Left lung (tissue), 10 donors: ENCODE measurements around the gene LEMD2. TPM values are rescaled to one million over a fixed set of nuclear protein-coding genes. Genes with fewer than 3 reads are reported as not detected.

ENCODE experiments used
- ATAC-seq: fragments of 200-7000 bp; cut with Tn5 transposase; one replicate; pipeline ENCODE4 v1.9.1; 2020; ENCODE audit warnings: moderate library complexity
- DNase-seq, 4 donors: peaks; one replicate each; pipeline ENCODE4 v3.0.0-alpha.2; 2013 to 2020
- H3K27ac ChIP-seq, 2 donors: fragments of 200-600 bp; sonication (generic) in 1 of 2; one replicate each; pipeline versions ENCODE4 v1.5.0 to v1.8.0; 2020 to 2021
- H3K27me3 ChIP-seq, 2 donors: fragments of 200-600 bp; sonication (generic) in 1 of 2; one replicate each; pipeline versions ENCODE4 v1.5.0 to v1.8.0; 2020 to 2021
- H3K36me3 ChIP-seq, 2 donors: fragments of 200-600 bp; sonication (generic) in 1 of 2; one replicate each; pipeline versions ENCODE4 v1.5.0 to v1.8.0; 2020 to 2021
- H3K4me1 ChIP-seq, 2 donors: fragments of 200-600 bp; one replicate each; pipeline ENCODE4 v1.8.0; 2021
- H3K4me3 ChIP-seq, 2 donors: fragments of 200-600 bp; sonication (generic) in 1 of 2; one replicate each; pipeline versions ENCODE4 v1.5.0 to v1.8.0; 2020 to 2021; ENCODE audit warnings: mild to moderate bottlenecking in 1 of 2
- H3K9me3 ChIP-seq, 2 donors: fragments of 200-600 bp; sonication (generic) in 1 of 2; one replicate each; pipeline versions ENCODE4 v1.5.0 to v1.8.0; 2020 to 2021
- intact Hi-C, 2 donors: fragments of 100-400 bp; cut with DNase I; formaldehyde crosslinking; loops; one replicate each; pipeline versions ENCODE4 v1.11.2 to v1.14.2; 2022
- polyA plus RNA-seq, 6 donors: library from polyadenylated mRNA; unstranded; fragments of 120-200 nt; gene quantifications; one replicate each; pipeline ENCODE4 v1.2.1, GENCODE V29; 2013; ENCODE audit not compliant: insufficient read length in 6 of 6
- total RNA-seq, 2 donors: library from RNA; stranded (reverse); fragmentation: NEBNext Ultra II Directional; extraction: Animal tissue kit (Norgen Biotek cat#: 25700); gene quantifications; one replicate each; pipeline ENCODE4 v1.2.1, GENCODE V29; 2021
- TF ChIP-seq, protein P1 (sequence below), 2 donors: fragments of 200-600 bp; sonication (generic) in 1 of 2; IDR thresholded peaks; one replicate each; pipeline versions ENCODE4 v1.5.0 to v1.8.0; 2021; ENCODE audit warnings: antibody characterized with exemption in 2 of 2
- donor health status: DM: no; HTN: yes; CAD: no.
- donor health status: DM: no; HTN: no; CAD: no.

Gene LEMD2
- total and polyA plus RNA-seq, 8 donors = 47.9 to 80.7 (median 69.6) TPM

GRCh38 chr6:33808641-33809180 is 19.8 kb upstream of the LEMD2 start:
- Histone ChIP-seq H3K36me3 (no peaks in the 10 kb centered on the region), H3K4me3 (no peak overlapping the region), H3K9me3 (no peaks in the 10 kb centered on the region), H3K27ac (no peak overlapping the region), H3K27me3 (peaks cover 4 to 89% of the 10 kb centered on the region in 2 donors), H3K4me1 (peaks cover 0 to 3% of the 10 kb centered on the region in 2 donors)
- intact Hi-C loops = no loop called here
- DNase-seq (no peak), ATAC-seq (no peak)
- TF ChIP-seq, protein P1, sequence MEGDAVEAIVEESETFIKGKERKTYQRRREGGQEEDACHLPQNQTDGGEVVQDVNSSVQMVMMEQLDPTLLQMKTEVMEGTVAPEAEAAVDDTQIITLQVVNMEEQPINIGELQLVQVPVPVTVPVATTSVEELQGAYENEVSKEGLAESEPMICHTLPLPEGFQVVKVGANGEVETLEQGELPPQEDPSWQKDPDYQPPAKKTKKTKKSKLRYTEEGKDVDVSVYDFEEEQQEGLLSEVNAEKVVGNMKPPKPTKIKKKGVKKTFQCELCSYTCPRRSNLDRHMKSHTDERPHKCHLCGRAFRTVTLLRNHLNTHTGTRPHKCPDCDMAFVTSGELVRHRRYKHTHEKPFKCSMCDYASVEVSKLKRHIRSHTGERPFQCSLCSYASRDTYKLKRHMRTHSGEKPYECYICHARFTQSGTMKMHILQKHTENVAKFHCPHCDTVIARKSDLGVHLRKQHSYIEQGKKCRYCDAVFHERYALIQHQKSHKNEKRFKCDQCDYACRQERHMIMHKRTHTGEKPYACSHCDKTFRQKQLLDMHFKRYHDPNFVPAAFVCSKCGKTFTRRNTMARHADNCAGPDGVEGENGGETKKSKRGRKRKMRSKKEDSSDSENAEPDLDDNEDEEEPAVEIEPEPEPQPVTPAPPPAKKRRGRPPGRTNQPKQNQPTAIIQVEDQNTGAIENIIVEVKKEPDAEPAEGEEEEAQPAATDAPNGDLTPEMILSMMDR (IDR thresholded peaks at IDR 0.05) = no peak

DNA sequence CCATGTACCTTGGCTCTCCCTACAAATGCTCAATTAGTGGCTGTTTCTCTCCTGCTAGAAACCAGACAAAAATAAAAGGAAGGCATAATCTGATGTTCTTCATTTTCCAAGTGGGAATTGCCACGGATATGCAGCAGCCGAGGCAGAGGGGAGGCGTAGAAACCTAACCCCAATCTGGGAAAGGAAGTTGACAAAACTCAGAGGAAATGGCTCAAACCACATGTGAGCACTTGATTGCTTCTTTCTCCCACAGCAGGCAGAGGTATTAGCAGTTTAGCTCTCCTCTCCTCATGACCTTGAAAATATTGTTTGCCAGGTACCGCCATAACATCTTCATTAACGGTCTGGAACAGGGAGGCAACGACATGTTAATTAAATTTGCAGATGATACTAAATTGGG is 18.7 kb upstream of the LEMD2 start:
- H3K9me3 ChIP-seq = no peaks in the 10 kb centered on the region
- DNase-seq = no peak
- intact Hi-C loops = no loop called here
- ATAC-seq = no peak
- no peaks in the 10 kb centered on the region for H3K36me3 ChIP-seq
- no peak overlapping the region for H3K4me3 ChIP-seq
- H3K27me3 ChIP-seq = peaks cover 4 to 87% of the 10 kb centered on the region in 2 donors
- TF ChIP-seq, protein P1 (IDR thresholded peaks at IDR 0.05) = no peak
- no peak overlapping the region for H3K27ac ChIP-seq
- peaks cover 0 to 3% of the 10 kb centered on the region in 2 donors for H3K4me1 ChIP-seq

GRCh38 chr6:33806841-33807240 is 17.9 kb upstream of the LEMD2 start:
- no peak overlapping the region for H3K27ac ChIP-seq
- TF ChIP-seq, protein P1 (IDR thresholded peaks at IDR 0.05) = no peak
- DNase-seq (peak in 1 of 4 donors; percentile 9), ATAC-seq (no peak)
- H3K36me3 ChIP-seq = no peaks in the 10 kb centered on the region
- H3K4me1 ChIP-seq = peaks cover 0 to 3% of the 10 kb centered on the region in 2 donors
- peaks cover 0 to 82% of the 10 kb centered on the region in 2 donors for H3K27me3 ChIP-seq
- H3K9me3 ChIP-seq = no peaks in the 10 kb centered on the region
- intact Hi-C loops = no loop called here
- H3K4me3 ChIP-seq = no peak overlapping the region

DNA sequence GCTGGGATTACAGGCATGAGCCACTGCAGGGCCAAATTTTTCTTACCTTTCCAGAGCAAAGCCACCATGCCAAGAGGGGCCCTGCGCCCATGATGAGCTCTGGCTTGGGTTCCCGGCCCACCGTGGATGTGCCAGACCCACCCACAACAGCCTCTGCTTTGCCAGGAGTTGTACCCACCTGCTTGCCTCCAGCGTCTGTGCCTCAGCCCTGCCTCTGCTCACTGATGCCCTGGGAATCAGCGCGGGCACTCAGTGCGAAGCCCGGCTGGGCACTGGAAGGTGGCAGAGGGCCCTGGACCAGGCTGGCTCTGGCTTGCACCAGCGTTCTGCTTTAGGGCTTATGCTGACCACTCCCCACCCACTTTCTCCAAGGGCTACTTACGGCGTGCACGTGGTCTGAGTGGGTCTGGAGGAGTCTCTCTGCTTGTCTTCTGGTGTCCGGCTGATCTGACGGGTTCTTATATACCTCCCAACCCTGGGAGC is 14.7 kb upstream of the LEMD2 start, which contains the start of gene MLN:
MLN (minus strand) TSS at position 433 of the 483 bp plus-strand sequence. CDS start 2,840 bp downstream, outside the sequence.
- H3K36me3 ChIP-seq = no peaks in the 10 kb centered on the region
- ATAC-seq = no peak
- intact Hi-C loops = no loop called here
- peak in 1 of 4 donors; percentile 62 for DNase-seq
- peaks cover 0 to 3% of the 10 kb centered on the region in 2 donors for H3K4me1 ChIP-seq
- H3K4me3 ChIP-seq = no peak within 1 kb of the TSS
- TF ChIP-seq, protein P1 (IDR thresholded peaks at IDR 0.05) = no peak
- no peaks in the 10 kb centered on the region for H3K9me3 ChIP-seq
- no peak within 1 kb of the TSS for H3K27ac ChIP-seq
- H3K27me3 ChIP-seq = peaks cover 0 to 75% of the 10 kb centered on the region in 2 donors

DNA sequence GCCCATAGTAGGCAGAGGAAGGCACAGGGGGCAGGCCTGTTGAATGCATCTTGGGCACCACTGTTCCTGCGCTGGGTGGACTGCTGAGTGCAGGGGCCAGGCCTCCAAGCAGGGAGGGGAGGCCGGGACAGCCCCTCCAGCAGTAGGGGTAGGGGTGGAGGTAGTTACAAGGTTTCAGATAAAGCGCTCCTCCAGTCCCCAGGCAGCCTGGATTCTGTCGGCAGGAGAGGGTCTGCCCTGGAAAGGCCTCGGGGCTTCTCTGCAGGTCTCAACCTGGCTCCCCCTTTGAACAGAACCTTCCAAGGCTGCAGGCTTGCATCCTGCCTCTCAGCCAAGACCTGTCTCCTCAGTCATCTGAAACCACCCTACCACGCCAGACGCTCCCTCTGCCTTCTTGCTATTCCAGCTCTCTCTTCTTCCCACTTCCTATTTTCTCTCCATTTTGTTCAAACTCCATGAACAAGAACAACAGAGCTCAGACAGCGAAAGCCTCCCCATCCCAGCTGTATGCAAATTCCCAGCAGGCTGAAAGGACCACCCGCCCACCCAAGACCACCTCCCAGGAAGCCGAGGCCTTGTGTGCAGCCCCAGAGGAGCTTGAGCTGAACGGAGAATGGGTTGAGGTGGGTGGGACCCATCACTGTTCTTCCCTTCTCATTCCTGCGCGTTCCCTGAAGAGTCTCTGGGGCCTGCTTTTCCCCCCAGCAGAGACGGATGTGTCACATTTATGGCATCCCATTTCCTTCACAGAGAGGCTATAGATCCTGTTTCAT is 13.4 kb upstream of the LEMD2 start:
- ATAC-seq (no peak), DNase-seq (peak in 1 of 4 donors; percentile 41)
- intact Hi-C loops = no loop called here
- H3K27ac ChIP-seq = no peak overlapping the region
- TF ChIP-seq, protein P1 (IDR thresholded peaks at IDR 0.05) = no peak
- H3K36me3 ChIP-seq = no peaks in the 10 kb centered on the region
- H3K9me3 ChIP-seq = no peaks in the 10 kb centered on the region
- H3K27me3 ChIP-seq = peaks cover 0 to 71% of the 10 kb centered on the region in 2 donors
- no peaks in the 10 kb centered on the region for H3K4me1 ChIP-seq
- no peak overlapping the region for H3K4me3 ChIP-seq
